Panc1 (cell line): Measurements from ENCODE around the gene ERG. TPM values are rescaled to one million over a fixed set of nuclear protein-coding genes. Genes with fewer than 3 reads are reported as not detected.

Source experiments
- ATAC-seq: fragments of 200-7000 bp; cut with Tn5 transposase; 2 replicates; pipeline ENCODE4 v1.9.1; 2020; ENCODE audit warnings: mild to moderate bottlenecking, moderate library complexity
- BruUV-seq: library from RNA; stranded (reverse); fragments of 400-500 nt; replicated peaks from 2 replicates; lab custom pipeline; 2021; lab: Mats Ljungman, UMichigan
- CTCF ChIA-PET: fragments of 300-600 bp; sonication (Branson Sonifier 250); formaldehyde crosslinking; loops from one replicate; lab custom pipeline; 2022; ENCODE audit warnings: antibody characterized with exemption; lab: Charles Lee
- POLR2A ChIA-PET: fragments of 300-600 bp; sonication (Branson Sonifier 250); formaldehyde crosslinking; loops from one replicate; lab custom pipeline; 2022; ENCODE audit warnings: antibody characterized with exemption; lab: Charles Lee
- DNase-seq: peaks from one replicate; pipeline ENCODE4 v3.0.0-alpha.2; 2010; ENCODE audit warnings: low read depth, low spot score
- H3K27ac ChIP-seq: 2 replicates; pipeline ENCODE4 v1.5.1; 2011; ENCODE audit warnings: mild to moderate bottlenecking, low read length, inconsistent platforms
- H3K27me3 ChIP-seq: fragments of 200-500 bp; sonication (Bioruptor generic); 2 replicates; pipeline ENCODE4 v1.6.0; 2014; ENCODE audit warnings: low read length, inconsistent platforms; ENCODE audit not compliant: control insufficient read depth, insufficient read depth
- H3K36me3 ChIP-seq: fragments of 200-500 bp; sonication (Bioruptor generic); 2 replicates; pipeline ENCODE4 v1.5.1; 2014; ENCODE audit warnings: inconsistent platforms, mild to moderate bottlenecking, low read length, moderate library complexity; ENCODE audit not compliant: control insufficient read depth, insufficient read depth
- H3K4me1 ChIP-seq: 2 replicates; pipeline ENCODE4 v1.5.1; 2011; ENCODE audit warnings: inconsistent platforms, mild to moderate bottlenecking, low read length, moderate library complexity; ENCODE audit not compliant: control insufficient read depth, insufficient read depth
- H3K4me3 ChIP-seq, 2 experiments: 2 replicates each; pipeline ENCODE4 v1.5.1; 2011 to 2012; ENCODE audit warnings: low read depth in 2 of 2, low read length in 2 of 2, mild to moderate bottlenecking in 2 of 2, inconsistent platforms in 1 of 2, moderate library complexity in 1 of 2
- H3K9me3 ChIP-seq: fragments of 200-500 bp; sonication (Bioruptor generic); 2 replicates; pipeline ENCODE4 v1.5.1; 2014; ENCODE audit warnings: low read depth, mild to moderate bottlenecking, inconsistent platforms, low read length, moderate library complexity; ENCODE audit not compliant: control insufficient read depth, insufficient read depth
- POLR2AphosphoS5 ChIP-seq: IDR thresholded peaks from 2 replicates; pipeline ENCODE4 v1.6.1; 2012; ENCODE audit warnings: mild to moderate bottlenecking, low read depth, low read length, moderate library complexity
- SIN3A ChIP-seq: IDR thresholded peaks from 2 replicates; pipeline ENCODE4 v1.6.1; 2012; ENCODE audit warnings: low read depth, mild to moderate bottlenecking, low read length, moderate library complexity, borderline replicate concordance; ENCODE audit not compliant: insufficient read depth
- TCF7L2 ChIP-seq: IDR thresholded peaks from 2 replicates; pipeline ENCODE4 v1.6.1; 2011; ENCODE audit warnings: mild to moderate bottlenecking, low read depth, low read length, inconsistent platforms
- in situ Hi-C: cut with HindIII; loops from 2 replicates; pipeline ENCODE4 v1.10.0; 2016; ENCODE audit warnings: low sequenced_read_pairs, low pct_unique_long_range_greater_than_20kb
- intact Hi-C: fragments of 100-400 bp; cut with micrococcal nuclease; formaldehyde crosslinking; loops from one replicate; pipeline ENCODE4 v1.10.0; 2022; ENCODE audit not compliant: unreplicated experiment
- total RNA-seq: library from RNA; stranded (reverse); gene quantifications from one replicate; pipeline ENCODE4 v1.2.1, GENCODE V29; 2021; ENCODE audit not compliant: unreplicated experiment
- TF ChIP-seq, protein P1 (sequence below), 2 experiments: IDR thresholded peaks; 2 replicates each; pipeline ENCODE4 v1.6.1; 2011 to 2012; ENCODE audit warnings: low read depth in 2 of 2, control low read depth in 1 of 2, low read length in 1 of 2, mild to moderate bottlenecking in 1 of 2, moderate library complexity in 1 of 2; ENCODE audit not compliant: insufficient read depth in 1 of 2
- TF ChIP-seq, protein P2 (sequence below): fragments of 450-650 bp; IDR thresholded peaks from 2 replicates; pipeline ENCODE4 v1.5.1; 2017; ENCODE audit warnings: mild to moderate bottlenecking

The ERG gene
- total RNA-seq, 1 experiment from 2014 or later: 0.49 TPM

DNA sequence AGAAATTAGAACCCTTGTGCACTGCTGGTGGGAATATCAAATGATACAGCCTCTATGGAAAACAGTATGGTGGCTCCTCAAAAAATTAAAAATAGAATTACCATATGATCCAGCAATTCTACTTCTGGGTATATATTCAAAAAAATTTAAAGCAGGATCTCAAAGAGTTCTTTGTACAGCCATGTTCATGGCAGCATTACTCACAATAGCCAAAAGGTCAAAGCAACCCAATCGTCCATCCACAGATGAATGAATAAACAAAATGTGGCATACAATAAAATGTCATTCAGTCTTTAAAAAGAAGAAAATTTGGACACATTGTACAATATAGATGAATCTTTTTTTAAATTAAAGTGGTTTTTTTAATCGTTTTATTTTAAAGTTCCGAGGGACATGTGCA lies 36.3 kb upstream of the ERG start:
- BruUV-seq: no TSS peak
- TF ChIP-seq, protein P1, sequence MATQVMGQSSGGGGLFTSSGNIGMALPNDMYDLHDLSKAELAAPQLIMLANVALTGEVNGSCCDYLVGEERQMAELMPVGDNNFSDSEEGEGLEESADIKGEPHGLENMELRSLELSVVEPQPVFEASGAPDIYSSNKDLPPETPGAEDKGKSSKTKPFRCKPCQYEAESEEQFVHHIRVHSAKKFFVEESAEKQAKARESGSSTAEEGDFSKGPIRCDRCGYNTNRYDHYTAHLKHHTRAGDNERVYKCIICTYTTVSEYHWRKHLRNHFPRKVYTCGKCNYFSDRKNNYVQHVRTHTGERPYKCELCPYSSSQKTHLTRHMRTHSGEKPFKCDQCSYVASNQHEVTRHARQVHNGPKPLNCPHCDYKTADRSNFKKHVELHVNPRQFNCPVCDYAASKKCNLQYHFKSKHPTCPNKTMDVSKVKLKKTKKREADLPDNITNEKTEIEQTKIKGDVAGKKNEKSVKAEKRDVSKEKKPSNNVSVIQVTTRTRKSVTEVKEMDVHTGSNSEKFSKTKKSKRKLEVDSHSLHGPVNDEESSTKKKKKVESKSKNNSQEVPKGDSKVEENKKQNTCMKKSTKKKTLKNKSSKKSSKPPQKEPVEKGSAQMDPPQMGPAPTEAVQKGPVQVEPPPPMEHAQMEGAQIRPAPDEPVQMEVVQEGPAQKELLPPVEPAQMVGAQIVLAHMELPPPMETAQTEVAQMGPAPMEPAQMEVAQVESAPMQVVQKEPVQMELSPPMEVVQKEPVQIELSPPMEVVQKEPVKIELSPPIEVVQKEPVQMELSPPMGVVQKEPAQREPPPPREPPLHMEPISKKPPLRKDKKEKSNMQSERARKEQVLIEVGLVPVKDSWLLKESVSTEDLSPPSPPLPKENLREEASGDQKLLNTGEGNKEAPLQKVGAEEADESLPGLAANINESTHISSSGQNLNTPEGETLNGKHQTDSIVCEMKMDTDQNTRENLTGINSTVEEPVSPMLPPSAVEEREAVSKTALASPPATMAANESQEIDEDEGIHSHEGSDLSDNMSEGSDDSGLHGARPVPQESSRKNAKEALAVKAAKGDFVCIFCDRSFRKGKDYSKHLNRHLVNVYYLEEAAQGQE (IDR thresholded peaks at IDR 0.05; ENCODE audit: insufficient read depth in 1 of 2, low read depth in 2 of 2, low read length in 1 of 2): no peak
- no peak for TF ChIP-seq POLR2AphosphoS5
- no peak for TF ChIP-seq TCF7L2
- no peak for TF ChIP-seq SIN3A
- TF ChIP-seq, protein P2, sequence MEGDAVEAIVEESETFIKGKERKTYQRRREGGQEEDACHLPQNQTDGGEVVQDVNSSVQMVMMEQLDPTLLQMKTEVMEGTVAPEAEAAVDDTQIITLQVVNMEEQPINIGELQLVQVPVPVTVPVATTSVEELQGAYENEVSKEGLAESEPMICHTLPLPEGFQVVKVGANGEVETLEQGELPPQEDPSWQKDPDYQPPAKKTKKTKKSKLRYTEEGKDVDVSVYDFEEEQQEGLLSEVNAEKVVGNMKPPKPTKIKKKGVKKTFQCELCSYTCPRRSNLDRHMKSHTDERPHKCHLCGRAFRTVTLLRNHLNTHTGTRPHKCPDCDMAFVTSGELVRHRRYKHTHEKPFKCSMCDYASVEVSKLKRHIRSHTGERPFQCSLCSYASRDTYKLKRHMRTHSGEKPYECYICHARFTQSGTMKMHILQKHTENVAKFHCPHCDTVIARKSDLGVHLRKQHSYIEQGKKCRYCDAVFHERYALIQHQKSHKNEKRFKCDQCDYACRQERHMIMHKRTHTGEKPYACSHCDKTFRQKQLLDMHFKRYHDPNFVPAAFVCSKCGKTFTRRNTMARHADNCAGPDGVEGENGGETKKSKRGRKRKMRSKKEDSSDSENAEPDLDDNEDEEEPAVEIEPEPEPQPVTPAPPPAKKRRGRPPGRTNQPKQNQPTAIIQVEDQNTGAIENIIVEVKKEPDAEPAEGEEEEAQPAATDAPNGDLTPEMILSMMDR: no peak
- DNase-seq (no peak), ATAC-seq (no peak)
- H3K9me3 ChIP-seq: no peaks in the 10 kb centered on the region
- ChIA-PET POLR2A (no interaction called here), CTCF (no interaction called here)
- intact Hi-C loops (no loop called here), in situ Hi-C loops (no loop called here)
- no peaks in the 10 kb centered on the region for H3K27me3 ChIP-seq
- no peaks in the 10 kb centered on the region for H3K4me1 ChIP-seq
- no peaks in the 10 kb centered on the region for H3K36me3 ChIP-seq
- no peak overlapping the region for H3K27ac ChIP-seq
- no peak overlapping the region for H3K4me3 ChIP-seq

DNA sequence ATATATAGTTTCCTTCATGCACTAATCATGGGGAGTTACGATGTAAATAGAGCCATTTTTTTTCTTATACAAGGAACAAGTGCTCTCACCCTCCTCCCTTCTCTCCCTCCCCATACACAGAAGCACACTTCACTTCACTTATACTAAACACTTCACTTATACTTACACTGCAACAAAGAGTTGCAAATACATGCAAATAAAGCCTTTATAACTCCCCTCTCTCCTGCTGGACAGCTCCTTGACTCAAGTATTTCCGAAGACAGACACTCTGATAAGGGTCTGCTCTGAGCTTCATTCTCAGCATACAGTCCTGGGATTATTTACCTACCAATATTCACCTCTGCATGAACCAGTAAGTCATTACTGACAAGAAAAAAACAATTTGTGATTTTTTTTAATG lies 35.6 kb upstream of the ERG start:
- in situ Hi-C loops (no loop called here), intact Hi-C loops (no loop called here)
- Histone ChIP-seq H3K27ac (no peak overlapping the region), H3K36me3 (no peaks in the 10 kb centered on the region), H3K4me3 (no peak overlapping the region), H3K9me3 (no peaks in the 10 kb centered on the region), H3K27me3 (no peaks in the 10 kb centered on the region), H3K4me1 (no peaks in the 10 kb centered on the region)
- no TSS peak for BruUV-seq
- ChIA-PET POLR2A (no interaction called here), CTCF (no interaction called here)
- no peak for TF ChIP-seq SIN3A
- TF ChIP-seq, protein P1 (IDR thresholded peaks at IDR 0.05; ENCODE audit: insufficient read depth in 1 of 2, low read depth in 2 of 2, low read length in 1 of 2): 0 out of 4 replicates have a peak, but pooled peaks of 1 of the 2 experiments have one; percentile 38
- DNase-seq: no peak
- no peak for ATAC-seq
